ENCODE measurements around the gene RXRB.

- no peak for TF ChIP-seq EZH2 (IDR thresholded peaks at IDR 0.05; ENCODE audit: low read length)
- TF ChIP-seq CTCF (optimal IDR thresholded peaks at IDR 0.05 in 1 of 3, IDR thresholded peaks at IDR 0.05 in 1 of 3, conservative IDR thresholded peaks at IDR 0.05 in 1 of 3; ENCODE audit: extremely low read depth in 1 of 3, insufficient read depth in 2 of 3, low read length in 3 of 3), result no peak
Observed at GRCh38 chr6:33237741-33238140, 37.3 kb upstream of the RXRB start.

Measured in keratinocyte (primary cell).